GM19463 (cell line): ENCODE data around the gene CNIH2.
"Not testable (repeated sequence)": the region's sequence is repeated elsewhere in the genome, so short reads cannot be mapped to it uniquely, and the experiment has no call there.

Experiments used
- ATAC-seq: cut with Tn5 transposase; IDR thresholded peaks from one replicate; pipeline ENCODE4 v1.9.1; 2021; ENCODE audit warnings: mild to moderate bottlenecking, moderate library complexity; ENCODE audit not compliant: unreplicated experiment

The CNIH2 gene

DNA sequence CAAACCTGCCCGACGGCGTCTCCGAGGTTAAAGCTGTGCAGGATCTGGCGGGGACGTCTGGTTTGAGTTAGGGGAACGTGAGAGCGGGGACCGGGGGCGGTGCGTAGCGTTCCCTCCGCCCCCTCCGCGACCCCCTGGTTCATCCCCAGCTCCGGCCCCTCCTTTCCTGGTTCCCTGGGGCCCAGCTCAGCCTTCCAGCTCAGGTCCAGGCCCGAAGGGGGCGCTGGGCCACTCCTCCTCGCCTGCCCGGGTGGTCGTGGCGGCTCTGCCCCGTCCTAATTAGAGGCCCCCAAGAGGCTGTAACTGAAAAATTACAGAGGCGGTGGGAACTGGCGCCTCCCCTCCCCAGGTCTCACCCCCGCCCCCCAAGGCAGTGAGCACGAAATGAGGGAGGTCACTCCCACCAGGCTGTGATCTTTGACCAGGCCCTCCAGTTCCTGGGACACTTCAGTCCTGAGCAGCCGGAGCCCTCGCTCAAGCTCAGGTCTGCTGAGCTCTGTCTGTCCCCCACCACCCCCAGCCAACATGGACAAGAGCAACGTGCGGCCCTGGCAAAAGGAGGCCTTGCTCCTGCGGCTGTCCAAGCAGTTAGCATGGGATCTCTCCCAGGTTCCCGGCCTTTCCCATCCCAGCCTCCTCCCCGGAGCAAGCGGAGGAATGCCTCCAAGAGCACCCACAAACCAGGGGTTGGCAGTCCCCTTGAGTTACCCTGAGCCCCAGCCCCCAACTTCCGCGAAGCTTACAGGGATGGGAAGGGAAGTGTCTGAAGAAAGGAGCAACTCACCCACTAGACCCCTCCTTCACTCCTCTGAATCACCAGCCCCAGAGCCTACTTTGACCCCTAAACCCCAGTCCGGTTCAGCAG, 35.6 kb downstream of the CNIH2 start:
- no peak for ATAC-seq

DNA sequence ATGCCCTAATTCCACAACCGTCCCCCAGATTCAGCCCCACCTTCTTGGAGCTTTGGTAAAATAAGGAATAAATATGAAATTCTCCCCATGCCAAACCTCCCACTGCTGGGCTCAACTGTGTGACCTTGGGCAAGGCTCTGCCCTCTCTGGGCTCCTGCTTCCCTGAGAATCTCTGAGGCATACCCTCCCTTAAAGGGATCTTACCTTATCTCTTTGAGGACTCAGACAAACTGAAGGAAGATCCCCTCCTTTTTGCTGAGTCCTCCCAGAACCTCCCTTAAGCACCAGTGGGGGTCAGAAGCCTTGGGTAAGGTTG, 36.2 kb downstream of the CNIH2 start:
- no peak for ATAC-seq

DNA sequence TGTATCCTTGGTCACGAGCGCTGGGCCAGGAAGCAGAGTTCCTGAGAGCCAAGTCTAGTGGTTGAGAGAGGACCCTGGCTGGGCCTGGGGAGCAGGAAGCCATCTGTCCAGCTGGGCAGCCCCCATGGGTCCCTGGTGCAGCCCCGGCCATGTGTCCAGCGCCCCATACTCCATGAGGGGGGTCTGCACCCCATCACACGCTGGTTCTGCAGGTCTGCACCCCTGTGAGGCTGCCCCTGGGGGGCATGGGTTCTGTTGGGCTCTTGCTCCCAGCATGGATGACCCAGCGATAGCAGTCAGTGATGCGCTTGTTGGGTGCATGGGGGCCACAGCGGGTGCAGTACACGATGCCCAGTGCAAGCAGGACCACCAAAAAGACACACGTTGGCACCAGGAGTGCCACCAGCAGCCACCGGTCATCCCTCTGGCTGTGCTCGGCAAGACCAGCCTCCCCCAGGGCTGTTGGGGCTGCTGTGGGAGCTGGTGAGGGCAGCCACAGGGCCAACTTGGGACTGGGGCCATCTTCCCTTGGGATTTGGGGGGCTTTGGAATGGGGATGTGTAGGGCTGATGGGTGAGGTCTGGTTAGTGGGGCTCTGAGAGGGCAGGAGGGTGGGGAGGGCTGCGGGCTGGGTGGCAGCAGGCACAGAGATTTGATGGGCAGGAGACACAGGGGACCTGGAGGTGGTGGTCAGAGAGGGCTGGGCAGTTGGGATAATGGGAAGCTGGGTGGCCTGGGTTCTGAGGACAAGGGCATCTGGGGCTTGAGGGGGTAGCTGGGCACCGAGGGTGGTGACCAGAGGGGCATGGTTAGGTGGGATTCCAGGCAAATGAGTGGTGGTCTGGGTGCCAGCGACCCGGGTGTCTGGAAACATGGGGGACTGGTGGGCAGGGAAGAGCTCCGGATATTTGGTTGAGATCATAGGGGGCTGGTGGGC, 36.9 kb downstream of the CNIH2 start:
- no peak for ATAC-seq

DNA sequence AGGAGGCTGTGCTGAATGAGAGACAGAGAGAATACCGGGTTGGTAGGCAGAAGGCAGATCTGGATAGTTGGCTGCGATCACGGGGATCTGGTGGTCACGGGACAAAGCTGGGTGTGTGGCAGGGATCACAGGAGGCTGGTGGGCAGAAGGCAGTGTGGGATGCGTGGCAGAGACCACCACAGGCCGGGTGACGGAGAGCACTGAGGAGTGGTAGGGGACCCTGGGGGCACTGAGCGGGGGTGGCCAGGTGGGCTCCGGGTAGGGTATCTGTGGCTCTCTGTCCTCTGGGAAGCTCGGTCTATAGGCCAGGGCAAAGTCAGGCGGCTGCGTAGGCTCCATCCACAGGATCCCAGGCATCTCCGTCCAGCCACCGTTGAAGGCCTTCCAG, 37.5 kb downstream of the CNIH2 start:
- ATAC-seq: no peak

DNA sequence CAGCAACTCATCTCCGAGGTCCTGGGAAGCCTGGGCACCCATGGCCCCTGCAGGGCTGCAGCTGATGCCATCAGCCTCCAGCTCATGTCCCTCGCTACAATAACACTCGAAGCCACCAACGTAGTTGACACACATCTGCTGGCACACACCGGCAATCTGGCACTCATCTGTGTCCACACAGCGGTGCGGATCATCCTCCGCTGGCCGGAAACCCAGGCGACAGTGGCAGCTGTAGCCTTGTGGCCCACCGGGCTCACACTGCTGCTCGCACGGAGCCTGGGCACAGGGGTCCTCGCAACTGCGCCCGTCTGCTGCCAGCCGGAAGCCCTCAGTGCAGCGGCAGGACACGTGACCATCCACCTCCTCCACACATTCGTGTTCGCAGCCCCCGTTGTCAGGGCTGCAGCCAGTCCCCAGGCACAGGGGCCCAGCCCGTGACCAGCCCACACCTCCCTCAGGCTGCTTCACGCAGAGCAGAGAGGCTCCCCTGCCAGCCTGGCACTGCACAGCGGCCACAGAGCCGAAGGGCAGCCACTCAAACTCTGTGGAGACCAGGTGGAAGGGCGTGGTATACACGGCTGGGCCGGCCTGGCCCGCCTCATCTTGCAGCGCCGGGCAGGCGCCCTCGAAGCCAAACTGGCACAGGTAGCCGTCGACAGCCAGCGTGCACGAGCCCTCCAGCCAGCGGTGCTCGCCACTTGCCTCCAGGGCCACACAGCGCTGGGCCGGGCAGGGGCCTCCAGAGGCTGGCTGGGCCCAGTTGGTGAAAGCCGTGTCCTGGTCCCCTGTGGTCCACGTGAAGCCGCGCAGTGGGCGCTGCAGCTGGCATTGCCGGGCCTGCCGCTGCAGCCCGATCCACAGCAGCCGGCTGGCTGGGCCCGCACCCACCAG, 38.2 kb downstream of the CNIH2 start:
- no peak for ATAC-seq

DNA sequence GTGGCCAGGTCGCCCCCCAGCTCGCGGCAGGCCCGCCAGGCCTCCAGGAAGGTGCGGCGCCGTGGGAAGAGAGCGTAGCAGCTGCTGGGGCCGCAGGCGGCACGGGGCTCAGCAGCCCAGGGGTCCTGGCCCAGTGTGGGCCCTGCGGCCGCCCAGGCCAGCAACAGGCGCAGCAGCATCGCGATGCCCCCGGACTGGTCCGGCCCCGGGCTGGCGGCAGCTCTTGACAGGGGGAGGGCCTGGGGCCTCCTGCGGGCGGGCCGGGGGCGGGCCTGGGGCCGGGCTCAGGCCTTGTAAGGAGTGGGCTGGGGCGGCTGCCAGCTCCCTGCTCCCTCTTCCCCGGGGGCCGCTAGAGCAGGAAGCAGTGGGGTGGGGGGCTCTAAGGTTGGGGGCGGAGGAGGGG, 38.9 kb downstream of the CNIH2 start, which contains the start of gene CD248:
Gene CD248, minus strand, starts transcription at position 196 of the 403 bp plus-strand sequence. Its CDS starts 17 bp downstream, at position 179.
- ATAC-seq: no peak

DNA sequence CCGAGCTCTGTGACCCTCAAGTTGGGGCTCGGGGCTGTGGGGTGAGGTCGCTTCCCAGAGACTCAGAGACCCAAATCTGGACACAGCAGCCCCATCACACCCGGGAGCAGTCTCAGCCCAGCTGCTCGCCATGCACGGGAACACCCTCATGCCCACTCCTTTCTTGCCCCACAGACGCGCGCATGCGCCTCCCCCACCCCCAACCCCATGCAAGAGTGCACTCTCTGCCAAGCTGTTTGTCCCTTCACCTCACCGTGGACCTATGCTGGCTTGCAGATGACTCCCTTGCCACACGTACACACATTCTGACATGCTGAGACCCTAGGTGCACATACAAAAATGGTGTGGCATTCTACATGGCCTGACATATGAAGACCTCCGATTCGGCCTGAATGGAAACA, 39.3 kb downstream of the CNIH2 start:
- ATAC-seq: no peak

DNA sequence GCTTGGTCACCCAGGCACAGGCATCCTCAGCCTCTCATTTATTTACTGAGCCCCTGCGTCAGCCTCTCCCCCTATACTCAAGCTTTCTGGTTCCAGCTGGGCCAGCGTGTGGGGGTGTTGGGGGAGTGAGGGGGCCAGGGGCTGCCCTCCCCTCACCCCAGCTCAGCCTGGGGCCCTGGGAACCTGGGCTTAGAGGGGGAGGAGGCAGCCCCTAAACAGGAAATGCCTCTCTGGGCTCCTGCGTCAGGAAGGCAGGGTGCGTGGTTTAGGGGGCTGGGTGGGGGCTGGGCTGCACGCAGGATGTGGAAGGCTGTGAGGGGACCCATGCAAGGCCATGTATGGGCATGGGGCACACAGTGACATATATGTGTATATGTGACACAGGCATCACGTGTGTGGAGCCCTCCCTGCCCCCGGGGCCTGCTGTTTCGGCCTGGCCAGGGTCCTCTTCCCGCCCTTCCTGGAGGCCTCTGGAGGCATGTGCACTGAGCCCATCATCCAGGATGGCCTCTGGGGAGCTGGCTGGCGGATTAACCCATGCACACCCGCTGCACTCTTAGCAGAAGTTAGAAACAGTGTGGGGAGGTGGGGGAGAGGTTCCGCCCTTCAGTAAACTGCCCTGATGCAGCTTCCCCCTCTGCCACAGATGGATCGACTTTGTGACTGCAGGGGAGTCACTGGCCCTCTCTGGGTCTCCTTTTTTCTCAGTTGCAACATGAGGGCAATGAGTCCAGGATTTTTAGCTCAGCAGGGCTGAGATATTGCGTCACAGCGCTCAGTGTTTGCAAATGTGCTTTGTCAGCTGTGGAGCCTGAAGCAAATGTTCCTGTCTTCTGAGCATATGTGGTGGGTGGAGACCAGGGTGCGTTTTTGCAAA, 40.0 kb downstream of the CNIH2 start:
- no peak for ATAC-seq

DNA sequence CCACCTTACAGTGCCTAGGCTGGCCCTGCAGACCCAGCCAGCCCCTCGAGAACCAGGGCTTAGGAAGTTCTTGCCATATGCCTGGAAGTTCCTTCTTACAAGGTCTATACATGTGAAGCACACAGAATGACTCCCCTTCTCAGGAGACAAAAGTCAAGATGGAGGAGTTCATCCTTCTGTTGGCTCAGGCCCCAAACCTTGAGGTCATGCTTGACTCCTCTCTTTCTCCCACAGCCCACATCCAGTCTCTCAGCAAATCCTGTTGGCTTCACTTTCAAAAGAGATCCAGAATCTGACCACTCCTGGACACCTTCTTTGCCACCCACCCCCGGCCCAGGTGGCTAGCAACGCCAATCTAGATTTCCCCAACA, 40.6 kb downstream of the CNIH2 start:
- no peak for ATAC-seq

DNA sequence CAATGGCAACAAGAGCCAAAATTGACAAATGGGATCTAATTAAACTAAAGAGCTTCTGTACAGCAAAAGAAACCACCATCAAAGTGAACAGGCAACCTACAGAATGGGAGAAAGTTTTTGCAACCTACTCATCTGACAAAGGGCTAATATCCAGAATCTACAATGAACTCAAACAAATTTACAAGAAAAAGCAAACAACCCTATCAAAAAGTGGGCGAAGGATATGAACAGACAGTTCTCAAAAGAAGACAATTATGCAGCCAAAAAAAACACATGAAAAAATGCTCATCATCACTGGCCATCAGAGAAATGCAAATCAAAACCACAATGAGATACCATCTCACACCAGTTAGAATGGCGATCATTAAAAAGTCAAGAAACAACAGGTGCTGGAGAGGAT, 42.3 kb downstream of the CNIH2 start:
- not testable (repeated sequence) for ATAC-seq

DNA sequence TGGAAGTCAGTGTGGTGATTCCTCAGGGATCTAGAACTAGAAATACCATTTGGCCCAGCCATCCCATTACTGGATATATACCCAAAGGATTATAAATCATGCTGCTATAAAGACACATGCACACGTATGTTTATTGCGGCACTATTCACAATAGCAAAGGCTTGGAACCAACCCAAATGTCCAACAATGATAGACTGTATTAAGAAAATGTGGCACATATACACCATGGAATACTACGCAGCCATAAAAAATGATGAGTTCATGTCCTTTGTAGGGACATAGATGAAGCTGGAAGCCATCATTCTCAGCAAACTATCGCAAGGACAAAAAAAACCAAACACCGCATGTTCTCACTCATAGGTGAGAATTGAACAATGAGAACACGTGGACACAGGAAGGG, 42.8 kb downstream of the CNIH2 start:
- not testable (repeated sequence) for ATAC-seq

DNA sequence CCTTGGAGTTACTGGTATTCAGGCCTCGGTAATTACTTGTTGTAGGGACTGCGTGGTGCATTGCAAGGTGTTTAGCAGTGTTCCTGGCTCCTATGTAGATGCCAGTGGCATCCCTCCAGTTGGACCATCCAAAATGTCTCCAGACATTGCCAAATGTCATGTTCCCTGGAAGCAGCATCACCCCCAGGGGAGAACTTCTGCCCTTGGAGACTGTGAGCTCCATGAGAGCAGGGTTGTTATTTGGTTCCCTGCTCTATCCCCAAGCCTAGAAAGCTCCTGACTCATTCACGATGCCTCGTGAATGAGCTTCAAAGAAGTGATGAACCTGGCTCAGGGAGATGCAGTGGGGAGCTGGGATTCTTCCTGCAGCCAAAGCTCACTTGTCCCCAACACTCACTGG, 43.6 kb downstream of the CNIH2 start:
- ATAC-seq: no peak

DNA sequence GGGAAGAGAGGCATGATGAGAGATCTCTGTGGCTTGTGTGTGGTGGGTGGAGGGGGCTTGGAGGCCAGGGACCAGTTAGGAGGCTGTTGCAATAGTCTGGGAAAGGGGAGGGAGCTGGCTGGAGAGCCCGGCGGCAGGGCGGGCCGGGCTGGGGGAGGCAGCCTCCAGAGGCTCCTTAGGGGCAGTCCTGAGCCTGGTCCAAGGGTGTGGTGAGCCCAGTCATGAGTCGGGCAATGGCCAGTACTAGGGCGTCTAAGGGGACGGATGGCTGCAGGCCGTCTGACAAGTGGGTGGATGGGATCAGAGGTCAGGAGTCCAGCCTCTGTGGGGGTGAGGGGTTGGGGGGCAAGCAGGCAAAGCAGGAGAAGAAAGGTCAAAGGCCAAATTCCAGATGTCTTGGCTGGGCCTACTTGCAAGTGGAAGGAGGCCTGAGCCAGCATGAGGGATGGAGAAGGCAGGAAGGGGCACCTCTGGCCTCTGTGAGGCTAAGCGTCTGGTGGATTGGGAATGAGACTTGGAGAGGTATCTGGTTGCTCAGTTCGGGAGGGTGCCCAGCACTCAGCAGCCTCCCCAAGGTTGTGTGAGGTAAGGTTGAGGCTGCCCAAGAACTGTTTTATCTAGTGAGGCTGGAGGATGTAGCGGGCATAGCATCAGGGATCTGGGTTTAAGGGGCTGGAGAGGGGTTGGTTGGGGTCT, 44.9 kb downstream of the CNIH2 start:
- ATAC-seq: no peak

DNA sequence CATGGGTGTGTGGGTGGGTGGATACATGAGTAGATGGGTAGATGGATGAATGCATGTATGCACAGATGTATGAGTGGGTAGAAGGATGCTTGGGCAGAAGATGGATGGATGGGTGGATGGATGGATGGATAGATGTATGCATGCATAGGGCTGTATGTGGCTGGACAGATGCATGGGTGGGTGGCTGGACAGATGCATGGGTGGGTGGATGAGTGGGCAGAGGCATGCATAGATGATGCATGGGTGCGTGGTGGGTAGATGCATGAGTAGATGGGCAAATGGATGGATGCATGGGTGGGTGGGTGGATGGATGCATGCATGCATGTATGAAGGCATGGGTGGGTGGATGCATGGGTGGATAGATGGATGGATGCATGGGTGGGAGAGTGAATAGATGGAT, 45.7 kb downstream of the CNIH2 start:
- ATAC-seq: no peak

DNA sequence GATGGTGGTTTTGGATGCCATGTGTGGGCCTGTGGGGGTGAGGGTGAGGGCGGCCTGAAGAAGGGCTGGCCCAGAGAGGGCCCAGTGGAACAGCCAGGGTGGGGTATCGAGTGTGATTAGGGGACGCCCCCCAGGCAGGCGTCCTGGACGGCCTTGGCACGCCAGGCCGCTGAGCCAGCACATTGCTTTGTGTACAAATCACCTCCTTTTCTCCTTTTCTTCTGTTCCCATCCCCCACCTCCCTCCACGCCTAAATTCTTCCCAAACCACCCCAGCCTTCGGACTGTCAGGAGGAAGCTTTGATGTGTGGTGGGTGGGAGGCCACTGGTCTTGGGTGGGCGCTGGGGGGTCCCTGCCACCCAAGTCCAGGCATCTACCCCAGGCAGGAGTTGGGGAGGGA, 46.7 kb downstream of the CNIH2 start:
- no peak for ATAC-seq

DNA sequence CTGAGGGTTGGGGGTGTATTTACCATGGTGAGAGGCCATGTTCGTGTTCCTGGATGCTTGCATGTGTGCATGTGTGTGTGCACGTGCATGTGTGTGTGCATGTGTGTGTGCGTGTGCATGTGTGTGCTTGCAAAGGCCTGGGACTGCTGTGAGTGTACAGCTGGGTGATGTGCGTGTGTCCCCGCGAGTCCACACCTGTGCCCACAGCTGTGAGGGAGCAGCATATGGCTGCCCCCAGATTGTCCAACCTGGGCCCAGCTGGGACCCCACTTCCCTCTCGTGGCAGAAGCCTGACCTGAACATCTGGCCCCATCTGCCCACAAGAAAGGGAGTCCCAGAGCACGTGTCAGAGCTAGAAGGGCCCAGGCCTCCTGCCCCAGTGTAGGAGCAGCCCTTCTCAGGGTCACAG, 47.3 kb downstream of the CNIH2 start:
- ATAC-seq: no peak

DNA sequence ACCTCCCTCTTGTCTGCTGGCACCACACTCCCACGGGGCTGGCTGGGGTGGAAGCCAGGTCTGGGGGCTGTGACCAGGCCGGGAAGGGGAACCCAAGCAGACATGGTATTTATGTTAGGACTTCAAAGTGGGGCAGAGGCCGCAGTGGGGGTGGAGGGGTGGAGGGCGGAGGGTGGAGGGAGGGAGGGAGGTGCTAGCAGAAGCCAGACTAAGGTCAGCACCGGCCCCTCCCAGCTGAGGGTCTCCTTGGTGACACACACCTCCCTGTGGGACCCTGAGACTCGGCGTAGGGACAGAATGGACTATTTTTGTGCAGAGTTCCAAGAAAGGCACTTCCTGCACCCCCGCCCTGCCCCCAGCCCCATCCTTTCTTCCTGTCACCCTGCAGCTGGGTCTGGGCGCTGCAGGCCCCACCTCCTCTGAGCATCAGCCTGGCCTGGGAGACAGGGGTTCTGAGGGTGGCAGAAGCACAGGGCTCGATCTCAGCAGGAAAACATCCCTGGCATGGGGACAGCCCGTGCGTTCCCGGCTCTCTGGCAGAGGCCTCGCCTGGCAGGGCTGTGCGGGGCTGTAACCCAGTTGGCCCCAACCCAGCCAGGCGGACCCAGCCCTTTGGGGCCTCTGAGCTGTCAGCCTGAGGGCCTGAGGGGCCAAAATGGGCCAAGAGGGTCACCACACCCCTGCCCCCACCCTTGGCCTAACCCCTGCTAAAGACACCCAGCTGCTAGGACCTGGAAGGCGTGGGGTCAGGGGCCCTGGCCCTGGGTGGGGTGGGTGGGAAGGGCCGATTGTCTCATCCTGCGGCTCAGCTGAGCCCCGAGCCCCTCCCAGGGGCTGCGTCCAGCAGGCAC, 48.5 kb downstream of the CNIH2 start:
- no peak for ATAC-seq

DNA sequence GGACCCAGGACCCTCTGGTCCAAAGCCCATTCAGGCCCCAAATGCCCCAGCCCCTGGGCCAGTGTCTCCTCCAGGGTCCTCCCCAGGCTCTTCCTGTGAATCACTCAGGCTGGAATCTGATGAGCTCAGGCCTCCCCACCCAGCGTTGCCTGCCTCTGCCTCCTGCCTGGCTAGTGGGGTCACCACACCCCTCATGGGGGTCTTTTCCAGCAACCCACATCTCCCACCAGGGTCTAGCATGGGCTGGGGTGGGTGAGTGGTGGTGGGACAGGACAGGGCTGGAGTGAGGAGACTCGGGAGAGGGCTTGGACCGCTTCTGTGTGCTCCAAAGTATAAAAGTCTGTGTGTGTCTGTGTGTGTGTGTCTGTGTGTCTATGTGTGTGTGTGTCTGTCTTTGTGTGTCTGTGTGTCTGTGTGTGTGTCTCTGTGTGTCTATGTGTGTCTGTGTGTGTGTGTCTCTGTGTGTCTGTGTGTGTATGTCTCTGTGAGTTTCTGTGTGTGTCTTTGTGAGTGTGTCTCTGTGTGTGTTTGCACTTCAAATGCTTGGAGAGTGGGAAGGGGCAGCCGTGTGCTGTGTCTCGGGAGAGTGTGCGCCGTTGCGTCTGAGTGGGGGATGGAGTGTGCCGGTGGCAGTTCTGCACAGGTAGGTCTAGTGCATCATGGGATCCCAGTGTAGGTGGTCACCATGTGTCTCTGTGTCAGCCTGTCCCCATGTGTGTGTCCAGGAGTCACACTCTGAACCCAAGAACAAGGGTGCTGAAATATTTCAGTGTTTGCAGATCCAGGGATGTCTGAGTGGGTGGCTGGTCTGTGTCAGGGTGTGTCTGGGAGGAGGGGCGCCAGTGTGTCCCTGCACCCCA, 49.4 kb downstream of the CNIH2 start:
- ATAC-seq: no peak
